ENCODE measurements around the gene MICAL2. TPM values are rescaled to one million over a fixed set of nuclear protein-coding genes. Genes with fewer than 3 reads are reported as not detected.

The MICAL2 gene
- total and polyA plus RNA-seq, 10 of the 15 experiments (the other 5 are each of a cell fraction or from before 2014, with no cell fraction given) = 0.90 to 5.6 (median 2.4) TPM

DNA sequence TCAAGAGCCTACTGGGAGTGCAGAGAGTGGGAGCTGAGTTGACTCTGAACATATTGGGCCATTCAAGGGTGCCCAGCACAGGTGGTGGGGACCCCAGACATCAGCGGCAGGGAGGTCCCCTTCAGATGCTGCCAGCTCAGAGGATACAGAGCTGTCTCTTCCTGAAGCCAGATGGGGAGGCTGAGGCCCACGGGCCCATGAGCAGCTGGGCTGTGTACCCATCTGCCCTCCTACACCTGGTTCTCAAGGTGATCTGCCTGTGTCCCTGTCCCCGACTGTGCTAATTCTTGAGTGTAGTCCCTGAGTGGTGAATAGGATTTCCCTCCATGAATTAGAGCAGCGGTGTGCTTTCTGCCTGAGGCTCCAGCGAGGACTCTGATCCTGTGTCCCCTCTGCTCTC lies 76.3 kb downstream of the MICAL2 start:
- FAIRE-seq (no peak), DNase-seq (ENCODE audit: low read depth, low spot score) (no peak), ATAC-seq (no peak)
- Histone ChIP-seq H3K9me3 (replicated peaks; ENCODE audit: control insufficient read depth, insufficient read depth, low read length) (no peaks in the 10 kb centered on the region), H3K27me3 (replicated peaks in 1 of 2; ENCODE audit: control insufficient read depth in 2 of 2, insufficient read depth in 2 of 2, low read length in 1 of 2) (no peaks in the 10 kb centered on the region), H3K4me1 (ENCODE audit: control insufficient read depth, insufficient read depth, low read length) (peaks cover 16% of the 10 kb centered on the region), H3K4me2 (ENCODE audit: control insufficient read depth, insufficient read depth) (no peak overlapping the region), H3K79me2 (ENCODE audit: control insufficient read depth, insufficient read depth, low read length) (no peaks in the 10 kb centered on the region), H4K20me1 (ENCODE audit: control insufficient read depth, insufficient read depth) (no peaks in the 10 kb centered on the region), H2AFZ (ENCODE audit: control insufficient read depth, low read depth, low read length) (no peak overlapping the region), H3K36me3 (ENCODE audit: control insufficient read depth in 2 of 2, insufficient read depth in 2 of 2, low read length in 1 of 2) (no peaks in the 10 kb centered on the region), H3K4me3 (no peak overlapping the region), H3K27ac (ENCODE audit: control insufficient read depth, insufficient read depth) (no peak overlapping the region), H3K9ac (ENCODE audit: control insufficient read depth, insufficient read depth, low read length) (no peak overlapping the region)
- in situ Hi-C loops (cut with MboI) = no loop called here
- POLR2A ChIA-PET = no interaction called here
- WGBS (ENCODE audit: insufficient coverage, insufficient replicate concordance, low lambda C conversion rate, missing lambda C conversion rate) = 79% methylated on average over 5 of the region's 5 CpGs
- BruUV-seq (replicated peaks) = no TSS peak
- RAD21 ChIA-PET (ENCODE audit: unreplicated experiment) = interaction anchor here (0.8 to 1.1 kb wide), 2 partner anchors 9 to 44 kb away, joined by 3 read pairs; no protein-coding TSS in a partner anchor
- intact Hi-C loops (cut with micrococcal nuclease; ENCODE audit: unreplicated experiment) = no loop called here
- CTCF ChIA-PET = interaction anchor here (2.0 kb wide), 1 partner anchor 50 kb away, joined by 5 read pairs; no protein-coding TSS in a partner anchor
- no peak for TF ChIP-seq BCL3 (IDR thresholded peaks at IDR 0.05; ENCODE audit: borderline replicate concordance, insufficient read depth, low read depth, low read length, poor library complexity, severe bottlenecking)
- TF ChIP-seq KAT2A (conservative IDR thresholded peaks at IDR 0.05; ENCODE audit: control insufficient read depth, low read depth, low read length) = no peak
- TF ChIP-seq JUND (IDR thresholded peaks at IDR 0.05; ENCODE audit: low read depth, low read length) = no peak
- no peak for TF ChIP-seq EZH2 (IDR thresholded peaks at IDR 0.05; ENCODE audit: borderline replicate concordance, control insufficient read depth, low read depth, low read length)
- TF ChIP-seq BRCA1 (IDR thresholded peaks at IDR 0.05; ENCODE audit: low read depth, low read length) = no peak
- TF ChIP-seq, protein P1, sequence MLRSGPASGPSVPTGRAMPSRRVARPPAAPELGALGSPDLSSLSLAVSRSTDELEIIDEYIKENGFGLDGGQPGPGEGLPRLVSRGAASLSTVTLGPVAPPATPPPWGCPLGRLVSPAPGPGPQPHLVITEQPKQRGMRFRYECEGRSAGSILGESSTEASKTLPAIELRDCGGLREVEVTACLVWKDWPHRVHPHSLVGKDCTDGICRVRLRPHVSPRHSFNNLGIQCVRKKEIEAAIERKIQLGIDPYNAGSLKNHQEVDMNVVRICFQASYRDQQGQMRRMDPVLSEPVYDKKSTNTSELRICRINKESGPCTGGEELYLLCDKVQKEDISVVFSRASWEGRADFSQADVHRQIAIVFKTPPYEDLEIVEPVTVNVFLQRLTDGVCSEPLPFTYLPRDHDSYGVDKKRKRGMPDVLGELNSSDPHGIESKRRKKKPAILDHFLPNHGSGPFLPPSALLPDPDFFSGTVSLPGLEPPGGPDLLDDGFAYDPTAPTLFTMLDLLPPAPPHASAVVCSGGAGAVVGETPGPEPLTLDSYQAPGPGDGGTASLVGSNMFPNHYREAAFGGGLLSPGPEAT (IDR thresholded peaks at IDR 0.05; ENCODE audit: low read depth) = no peak
- TF ChIP-seq BMI1 (IDR thresholded peaks at IDR 0.05; ENCODE audit: borderline replicate concordance) = no peak
- TF ChIP-seq STAT1 (conservative IDR thresholded peaks at IDR 0.05) = no peak
- SMC1A ChIA-PET (ENCODE audit: uncharacterized antibody, unreplicated experiment) = no interaction called here
